ENCODE data around the gene CDC42SE1.

DNA sequence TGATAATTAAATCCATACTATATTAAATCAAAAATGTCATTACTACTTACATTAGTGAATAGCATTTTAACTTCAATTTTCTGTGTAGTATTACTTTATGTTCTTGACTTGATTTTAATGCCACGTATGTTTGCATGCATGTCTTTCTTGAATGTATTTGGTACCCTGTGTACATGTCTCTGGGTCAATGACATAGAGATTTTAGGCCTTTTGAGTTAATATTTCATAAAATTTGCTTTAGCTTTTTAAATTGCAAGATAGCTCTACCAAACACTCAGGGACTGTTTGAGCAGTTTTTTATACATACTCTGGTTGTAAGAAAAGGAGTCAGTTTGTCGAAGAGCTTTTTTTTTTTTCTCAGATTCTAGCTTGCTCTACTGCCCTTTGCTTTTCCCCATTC, 2.3 kb upstream of the CDC42SE1 start:
- TF ChIP-seq EZH2 (IDR thresholded peaks at IDR 0.05) (no peak), POLR2AphosphoS5 (IDR thresholded peaks at IDR 0.05; ENCODE audit: borderline replicate concordance, low read depth, low read length) (no peak), FOXP2 (optimal IDR thresholded peaks at IDR 0.05; ENCODE audit: control extremely low read depth, extremely low read length, insufficient read depth) (no peak)
